Stimulated activated effector memory CD8-positive, alpha-beta T cell treated with anti-CD3 and anti-CD28 coated beads, Interleukin-12 subunit alpha, Interleukin-12 subunit beta, amount 100 ng/mL, for 72 hours (primary cell): Measurements from ENCODE around the gene NDUFS1.
A peak's percentile ranks its signal among the peaks of the same experiment; 100 is the strongest.
"Not testable (repeated sequence)": the region's sequence is repeated elsewhere in the genome, so short reads cannot be mapped to it uniquely, and the experiment has no call there.

Source experiments
- ATAC-seq: fragments of 150-1000 bp; cut with Tn5 transposase; 2 replicates; pipeline ENCODE4 v1.10.0; 2021
- DNase-seq, 2 donors: peaks; one replicate each; pipeline ENCODE4 v3.0.0; 2021 to 2022; ENCODE audit warnings: low spot score in 2 of 2
- H3K27ac Mint-ChIP-seq: one replicate; pipeline ENCODE4 v1.8.0; 2022; ENCODE audit warnings: mild to moderate bottlenecking, mixed read lengths
- H3K36me3 Mint-ChIP-seq: one replicate; pipeline ENCODE4 v1.8.0; 2022; ENCODE audit warnings: mild to moderate bottlenecking, mixed read lengths
- H3K4me1 Mint-ChIP-seq: one replicate; pipeline ENCODE4 v1.8.0; 2022; ENCODE audit warnings: mixed read lengths
- H3K4me3 Mint-ChIP-seq: one replicate; pipeline ENCODE4 v1.8.0; 2022; ENCODE audit warnings: mild to moderate bottlenecking, mixed read lengths
- H3K9me3 Mint-ChIP-seq: one replicate; pipeline ENCODE4 v1.8.0; 2022; ENCODE audit warnings: mixed read lengths

NDUFS1 gene

DNA sequence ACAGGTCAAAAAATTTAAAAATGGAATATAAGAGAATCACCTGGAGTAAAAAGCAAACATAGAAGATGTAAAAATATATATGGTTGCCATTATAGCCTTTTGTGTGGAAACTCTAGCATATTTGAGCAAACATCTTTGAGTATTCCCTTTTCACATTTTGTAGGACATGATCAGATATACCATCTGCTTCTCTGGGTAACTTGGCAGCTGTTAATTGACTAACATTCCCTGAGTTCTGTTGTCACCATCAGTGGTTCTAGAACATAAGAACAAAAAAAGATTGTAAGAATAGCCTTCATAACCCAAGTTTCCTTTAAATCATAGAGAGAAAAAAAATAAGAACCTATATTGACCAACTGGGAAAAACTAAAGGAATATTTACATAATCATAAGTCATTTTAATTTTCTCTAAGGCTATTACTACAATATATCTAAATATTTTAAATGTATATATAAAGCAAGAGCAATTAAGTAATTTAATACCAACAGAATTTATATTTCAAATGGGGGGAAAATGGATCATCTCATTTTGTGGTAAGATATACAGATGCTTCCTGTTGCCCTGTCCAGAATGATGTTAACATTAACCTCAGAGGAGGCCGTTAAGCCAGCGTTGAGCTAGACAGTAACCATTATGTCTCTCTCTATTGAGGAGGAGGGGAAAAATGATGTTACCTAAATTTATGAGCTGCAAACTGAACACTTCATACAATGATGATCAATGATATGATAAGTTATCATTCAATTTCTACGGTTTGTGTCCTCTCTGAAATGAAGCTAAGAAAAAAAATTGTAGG lies 63.5 kb downstream of the NDUFS1 start:
- Mint-ChIP-seq H3K4me3 (no peak overlapping the region), H3K4me1 (no peaks in the 10 kb centered on the region), H3K9me3 (no peaks in the 10 kb centered on the region), H3K27ac (no peak overlapping the region), H3K36me3 (no peaks in the 10 kb centered on the region)
- no peak for ATAC-seq
- DNase-seq: no peak

DNA sequence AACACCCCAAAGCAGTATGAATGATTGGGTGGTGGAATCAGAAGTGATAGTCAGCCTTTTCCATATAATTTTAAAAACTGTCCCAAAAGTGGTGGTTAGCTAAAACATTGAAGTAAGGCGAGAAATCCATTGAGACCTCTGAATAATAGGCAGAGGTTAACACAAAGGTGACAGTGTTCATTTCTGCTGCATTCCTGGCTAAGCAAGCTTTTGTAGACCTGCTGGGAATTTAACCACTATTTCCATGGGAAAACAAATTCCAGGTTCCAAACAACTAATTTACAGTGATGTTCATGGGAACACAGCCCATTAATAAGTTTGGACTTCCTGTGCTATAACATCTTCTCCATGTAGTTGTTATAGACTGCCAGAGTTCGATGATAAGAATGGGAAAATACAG lies 66.9 kb downstream of the NDUFS1 start:
- ATAC-seq (no peak), DNase-seq (no peak)
- H3K4me3 Mint-ChIP-seq: no peak overlapping the region
- H3K36me3 Mint-ChIP-seq: peaks cover 6% of the 10 kb centered on the region
- H3K9me3 Mint-ChIP-seq: no peaks in the 10 kb centered on the region
- no peak overlapping the region for H3K27ac Mint-ChIP-seq
- peaks cover under 1% of the 10 kb centered on the region for H3K4me1 Mint-ChIP-seq

DNA sequence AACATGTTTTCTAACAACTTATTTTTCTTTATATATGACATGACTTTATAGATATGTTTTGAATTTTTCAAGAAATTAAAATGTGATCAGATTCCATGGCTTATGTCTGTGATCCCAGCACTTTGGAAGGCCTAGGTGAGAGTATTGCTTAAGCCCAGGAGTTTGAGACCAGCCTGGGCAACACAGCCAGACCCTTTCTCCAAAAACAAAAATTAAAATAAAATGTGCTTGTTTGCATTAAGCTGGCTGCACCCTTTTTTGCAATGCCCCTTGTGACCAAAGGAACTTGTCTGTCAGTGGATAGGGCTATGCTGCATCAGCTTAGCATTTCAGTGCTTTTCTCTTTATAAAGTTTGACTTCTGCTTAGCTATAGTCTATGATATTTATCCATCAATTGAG lies 71.0 kb downstream of the NDUFS1 start:
- Mint-ChIP-seq H3K9me3 (no peaks in the 10 kb centered on the region), H3K4me3 (peak overlapping the region; percentile 98), H3K27ac (no peak overlapping the region), H3K36me3 (peaks cover 31% of the 10 kb centered on the region), H3K4me1 (peaks cover 20% of the 10 kb centered on the region)
- no peak for ATAC-seq
- no peak for DNase-seq

DNA sequence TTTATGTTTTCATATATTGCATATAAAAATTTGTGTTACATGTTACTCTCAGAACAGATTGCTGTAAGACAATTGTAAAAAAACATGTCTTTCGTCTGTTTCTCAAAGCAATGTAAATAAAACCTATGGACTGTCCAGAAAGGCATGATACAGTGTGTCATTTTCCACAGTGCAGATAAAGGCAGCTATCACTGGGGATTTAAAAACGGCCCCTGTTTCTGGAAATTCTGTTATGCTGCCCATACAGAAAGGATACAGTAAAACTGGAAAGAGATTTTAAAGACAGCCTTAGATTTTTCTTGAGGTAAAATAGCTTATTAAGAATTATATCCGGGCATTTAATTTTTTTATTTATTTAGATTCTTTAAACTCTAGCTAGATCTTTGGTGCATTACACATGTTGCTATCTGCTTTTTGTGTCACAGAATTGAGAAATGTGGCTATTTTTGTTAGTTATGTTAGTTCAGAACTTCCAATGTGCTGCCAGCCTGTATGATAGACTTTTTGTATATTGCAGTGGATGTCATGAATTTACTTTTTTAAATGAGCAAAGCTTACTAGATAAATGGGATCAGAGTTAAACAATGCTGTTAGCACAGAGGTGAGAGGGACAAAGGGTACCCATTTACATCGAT lies 72.4 kb downstream of the NDUFS1 start:
- Mint-ChIP-seq H3K36me3 (peaks cover 31% of the 10 kb centered on the region), H3K4me1 (peaks cover 21% of the 10 kb centered on the region), H3K4me3 (peak overlapping the region; percentile 98), H3K9me3 (no peaks in the 10 kb centered on the region), H3K27ac (peak overlapping the region; percentile 100)
- ATAC-seq (no peak), DNase-seq (no peak)

DNA sequence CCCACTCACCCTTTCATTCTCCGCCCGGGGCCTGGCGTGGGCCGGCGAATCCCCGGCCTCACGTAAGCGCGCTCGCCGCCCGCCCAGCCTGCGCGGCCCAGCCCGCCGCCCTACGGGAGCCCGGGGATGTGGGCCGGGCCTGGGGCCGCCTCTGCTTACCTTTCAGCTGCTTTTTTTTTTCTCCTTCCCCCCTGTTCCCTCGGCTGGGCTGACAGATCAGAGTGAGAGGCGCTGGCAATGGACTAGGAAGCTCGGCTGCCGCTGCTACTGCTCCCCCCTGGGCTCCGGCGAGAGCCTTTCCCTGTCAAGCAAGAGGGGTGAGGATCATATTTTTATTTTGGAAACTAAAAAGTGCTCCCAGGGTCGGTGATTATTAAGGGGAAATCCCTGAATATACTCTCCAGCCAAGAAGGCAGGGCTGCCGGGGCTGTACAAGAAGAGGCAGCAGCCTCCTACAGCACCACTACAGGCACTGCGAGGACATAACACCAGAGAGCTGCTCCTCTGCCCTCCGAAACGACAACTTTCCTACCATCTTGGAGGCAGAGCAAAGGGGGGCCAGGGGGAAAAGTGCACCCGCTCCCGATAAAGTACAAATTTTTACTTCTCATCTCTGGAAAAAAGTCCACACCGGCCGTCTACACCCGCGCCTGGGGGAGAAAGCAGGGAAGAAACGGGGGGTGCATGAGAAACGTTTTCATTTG lies 73.3 kb downstream of the NDUFS1 start, which contains the start of gene INO80D:
Gene INO80D (minus strand): TSS at position 433 of the 704 bp plus-strand sequence. CDS start 23,158 bp downstream, outside the sequence.
- Mint-ChIP-seq H3K9me3 (no peaks in the 10 kb centered on the region), H3K4me3 (peak within 1 kb of the TSS; percentile 98), H3K27ac (peak within 1 kb of the TSS; percentile 100), H3K4me1 (peaks cover 30% of the 10 kb centered on the region), H3K36me3 (peaks cover 31% of the 10 kb centered on the region)
- peak; percentile 95 for ATAC-seq
- DNase-seq: peak in 1 of 2 donors; percentile 88

DNA sequence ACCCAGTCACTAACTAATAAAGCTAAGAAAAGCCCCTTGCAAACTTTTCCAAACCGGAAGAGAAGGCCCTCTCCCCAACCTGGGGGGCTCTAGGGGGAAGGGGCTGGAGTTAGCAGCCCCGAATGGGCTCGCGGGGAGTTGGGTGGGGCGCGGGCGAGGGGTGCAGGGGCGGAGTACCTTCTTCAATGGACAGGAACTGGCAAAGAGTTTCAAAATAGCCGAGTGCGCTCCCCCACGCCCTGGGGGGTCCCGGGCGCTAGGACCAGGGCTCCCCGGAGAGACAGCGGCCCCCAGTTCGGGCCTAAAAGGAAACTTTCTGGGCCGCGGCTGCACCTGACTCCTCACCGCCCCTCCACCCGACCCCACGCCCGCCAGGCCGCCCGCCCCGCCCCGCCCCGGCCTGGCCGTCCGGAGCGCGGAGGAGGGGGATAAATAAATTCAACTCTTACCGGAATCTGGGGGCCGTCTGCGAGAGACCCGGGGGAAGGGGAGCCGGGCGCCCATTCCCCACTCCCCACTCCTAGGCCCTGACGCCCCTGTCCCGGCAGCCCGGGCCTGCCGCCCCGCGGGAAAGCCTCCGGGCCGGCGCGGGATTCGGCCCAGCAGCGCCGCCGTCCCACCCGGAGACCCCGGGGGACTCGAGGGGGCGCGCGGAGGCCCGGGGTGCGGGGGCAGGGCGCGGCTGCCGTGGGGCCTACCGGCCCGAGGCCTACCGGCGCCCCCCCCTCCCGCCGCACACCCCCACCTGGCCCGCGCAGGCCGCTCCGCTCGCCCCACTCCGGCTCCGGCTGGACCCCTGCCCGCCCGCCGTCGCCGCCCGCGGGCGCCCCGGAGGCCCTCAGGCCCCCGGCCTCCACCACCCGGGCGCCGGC lies 74.1 kb downstream of the NDUFS1 start:
- Mint-ChIP-seq H3K36me3 (peaks cover 27% of the 10 kb centered on the region), H3K27ac (peak overlapping the region; percentile 100), H3K4me3 (peak overlapping the region; percentile 98), H3K9me3 (no peaks in the 10 kb centered on the region), H3K4me1 (peaks cover 32% of the 10 kb centered on the region)
- ATAC-seq (peak; percentile 62), DNase-seq (peak; percentile 64 to 83)

DNA sequence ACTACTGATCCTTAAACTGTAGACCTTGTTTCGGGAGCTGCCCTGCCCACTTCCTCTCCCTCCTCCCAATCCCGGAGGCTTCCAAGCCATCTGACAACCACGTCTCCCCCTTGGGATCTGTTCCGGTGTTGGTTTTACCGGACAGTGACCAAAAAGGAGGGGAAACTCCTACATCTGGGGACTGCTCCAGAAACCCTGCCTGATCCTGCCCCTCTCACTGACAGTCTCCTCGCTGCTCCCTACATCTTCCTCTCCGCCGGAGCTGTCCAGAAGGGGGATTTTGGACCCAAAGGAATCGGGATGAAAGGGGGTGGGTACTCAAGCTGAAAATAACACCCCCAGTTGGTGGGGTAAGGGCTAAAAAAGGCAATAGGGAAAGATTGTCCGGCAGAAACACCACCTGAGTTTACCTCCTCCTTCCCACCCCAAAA lies 74.8 kb downstream of the NDUFS1 start:
- peaks cover 39% of the 10 kb centered on the region for H3K4me1 Mint-ChIP-seq
- peak overlapping the region; percentile 99 for H3K27ac Mint-ChIP-seq
- no peaks in the 10 kb centered on the region for H3K9me3 Mint-ChIP-seq
- H3K4me3 Mint-ChIP-seq: peak overlapping the region; percentile 98
- DNase-seq: peak; percentile 9 to 64
- ATAC-seq: no peak
- peaks cover 24% of the 10 kb centered on the region for H3K36me3 Mint-ChIP-seq

DNA sequence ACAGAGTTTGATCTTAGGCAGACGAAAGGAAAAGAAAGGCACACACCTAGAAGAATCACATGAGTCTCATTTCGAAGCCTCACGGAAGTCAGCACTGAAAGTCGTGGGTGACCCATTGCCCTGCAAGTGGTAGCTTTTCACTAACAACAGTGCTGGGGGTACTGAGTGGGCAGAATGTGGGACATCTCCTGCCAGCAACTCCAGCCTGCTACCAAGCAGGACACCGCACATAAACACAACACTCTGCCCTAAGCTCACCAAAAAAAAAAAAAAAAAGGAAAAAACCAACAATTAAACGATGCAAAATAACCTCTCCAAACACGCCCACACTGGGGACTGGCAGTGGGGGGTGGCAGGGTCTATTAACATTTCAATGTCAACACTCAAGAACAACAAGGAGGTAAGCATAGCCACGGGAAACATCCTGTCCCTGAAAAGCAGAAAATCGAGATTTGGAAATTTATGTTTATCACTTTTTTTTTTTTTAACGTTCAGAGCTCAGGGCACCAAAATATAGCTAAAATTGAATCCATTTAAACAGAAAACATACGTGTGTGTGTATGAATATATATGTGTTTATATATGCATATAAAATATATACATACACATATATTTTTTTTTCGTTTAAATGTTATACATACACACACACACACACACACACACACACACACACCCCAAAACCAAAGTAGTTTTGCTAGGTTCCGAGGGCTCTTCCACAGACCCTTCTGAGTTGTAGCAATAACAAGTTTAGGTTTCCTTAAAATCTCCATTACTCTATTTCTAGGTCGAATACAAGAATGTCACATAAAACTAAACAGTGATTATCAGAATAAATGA lies 75.4 kb downstream of the NDUFS1 start:
- H3K27ac Mint-ChIP-seq: peak overlapping the region; percentile 99
- H3K4me1 Mint-ChIP-seq: peaks cover 42% of the 10 kb centered on the region
- H3K9me3 Mint-ChIP-seq: no peaks in the 10 kb centered on the region
- H3K36me3 Mint-ChIP-seq: peaks cover 24% of the 10 kb centered on the region
- DNase-seq (peak in 1 of 2 donors; percentile 58), ATAC-seq (peak; percentile 36)
- H3K4me3 Mint-ChIP-seq: peak overlapping the region; percentile 98

DNA sequence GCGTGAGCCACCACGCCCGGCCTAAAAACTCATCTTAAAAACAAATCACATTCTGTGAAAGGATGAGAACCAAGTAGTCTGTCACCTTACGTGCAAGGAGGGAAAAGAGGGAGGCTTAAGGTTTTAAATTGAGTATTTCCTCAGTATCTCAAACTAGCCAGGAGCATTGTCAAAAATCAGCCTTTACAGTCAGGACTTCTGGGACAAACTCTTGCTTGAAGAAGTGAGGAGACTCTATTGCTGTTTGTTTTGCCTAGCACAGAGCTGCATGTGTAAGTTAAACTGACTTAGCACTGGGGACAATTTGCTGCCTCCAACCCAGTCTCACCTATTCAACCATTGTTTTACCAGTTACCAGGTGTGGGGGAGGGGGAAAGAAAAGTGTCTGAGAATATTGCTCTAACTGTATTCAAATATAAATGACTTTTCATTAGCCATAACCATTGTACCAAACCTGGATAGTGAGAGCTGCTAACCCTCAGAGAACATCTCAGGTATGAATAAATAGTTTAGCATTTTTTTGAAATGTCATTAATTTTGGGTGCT lies 76.9 kb downstream of the NDUFS1 start:
- peaks cover 47% of the 10 kb centered on the region for H3K4me1 Mint-ChIP-seq
- H3K36me3 Mint-ChIP-seq: peaks cover 24% of the 10 kb centered on the region
- H3K4me3 Mint-ChIP-seq: no peak overlapping the region
- DNase-seq (no peak), ATAC-seq (no peak)
- H3K9me3 Mint-ChIP-seq: no peaks in the 10 kb centered on the region
- H3K27ac Mint-ChIP-seq: no peak overlapping the region

DNA sequence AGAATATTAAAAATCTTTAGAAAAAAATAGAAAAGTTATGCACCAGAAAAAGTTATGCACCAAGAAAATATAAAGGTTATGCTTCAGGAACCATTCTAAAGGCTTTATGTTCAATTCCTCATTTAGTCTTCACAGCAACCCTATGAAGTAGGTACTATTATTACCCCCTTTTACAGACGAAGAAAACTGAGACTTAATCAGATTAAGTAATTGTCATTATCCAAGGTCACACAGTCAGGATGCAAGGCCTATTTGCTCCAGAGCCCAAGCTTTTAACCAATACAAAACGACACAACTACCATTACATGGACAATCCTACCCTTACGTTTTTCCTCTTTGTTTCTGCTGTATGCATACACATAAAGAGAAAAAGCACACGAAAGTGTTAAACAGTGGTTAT lies 78.3 kb downstream of the NDUFS1 start:
- peaks cover 42% of the 10 kb centered on the region for H3K4me1 Mint-ChIP-seq
- no peak overlapping the region for H3K27ac Mint-ChIP-seq
- ATAC-seq (no peak), DNase-seq (no peak)
- peaks cover 19% of the 10 kb centered on the region for H3K36me3 Mint-ChIP-seq
- no peak overlapping the region for H3K4me3 Mint-ChIP-seq
- H3K9me3 Mint-ChIP-seq: no peaks in the 10 kb centered on the region

DNA sequence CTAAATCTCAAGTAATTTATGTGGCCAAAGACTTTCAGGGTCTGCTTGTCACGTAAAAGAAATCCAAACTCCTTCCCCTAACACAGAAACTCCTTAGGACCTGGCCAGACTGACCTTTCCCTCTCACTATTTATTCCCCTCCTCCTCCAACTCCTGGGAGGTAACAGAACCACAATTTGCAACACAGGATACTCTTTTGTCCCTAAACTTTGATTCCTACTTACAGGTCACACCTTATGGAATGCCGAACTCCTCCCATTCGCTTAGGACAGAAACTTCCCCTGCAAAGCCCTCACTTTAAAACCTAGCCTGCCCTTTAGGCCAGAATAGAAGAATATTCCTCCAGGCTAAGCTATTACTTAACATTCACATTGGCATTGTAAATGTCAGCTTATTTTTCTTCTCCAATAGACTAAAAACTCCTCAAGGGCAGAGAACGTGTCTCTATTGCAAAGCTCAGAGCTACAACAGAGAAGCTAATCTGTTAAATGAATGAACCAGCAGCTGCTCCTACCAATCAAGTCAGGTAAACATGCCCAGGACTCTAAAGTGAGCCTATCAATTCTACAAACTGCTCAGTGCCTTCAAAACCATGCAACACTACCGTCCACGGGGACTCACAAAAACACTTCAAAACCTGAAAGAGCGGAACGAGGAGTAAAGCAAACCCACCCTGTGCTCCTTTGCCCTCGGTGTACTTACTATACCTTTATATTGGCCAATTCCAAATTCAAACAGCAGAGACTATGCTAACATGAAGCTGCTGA lies 79.4 kb downstream of the NDUFS1 start:
- peaks cover 47% of the 10 kb centered on the region for H3K4me1 Mint-ChIP-seq
- peak overlapping the region; percentile 53 for H3K27ac Mint-ChIP-seq
- H3K36me3 Mint-ChIP-seq: peaks cover 19% of the 10 kb centered on the region
- no peak for ATAC-seq
- no peak overlapping the region for H3K4me3 Mint-ChIP-seq
- H3K9me3 Mint-ChIP-seq: no peaks in the 10 kb centered on the region
- DNase-seq: no peak

DNA sequence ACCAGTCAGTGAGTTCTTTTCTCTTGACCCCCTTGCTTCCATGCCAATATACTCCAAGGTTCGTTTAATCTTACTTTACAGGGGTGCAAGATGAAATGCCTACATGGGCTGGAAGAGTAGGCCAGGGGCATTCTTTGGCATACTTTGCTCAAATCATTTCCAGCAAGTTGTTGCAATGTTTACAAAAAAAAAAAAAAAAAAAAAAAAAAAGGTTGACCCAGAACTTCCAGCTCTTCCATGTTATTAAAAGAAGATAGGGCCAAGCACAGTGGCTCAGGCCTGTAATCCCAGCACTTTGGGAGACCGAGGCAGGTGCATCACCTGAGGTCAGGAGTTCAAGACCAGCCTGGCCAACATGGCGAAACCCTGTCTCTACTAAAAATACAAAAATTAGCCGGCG lies 81.4 kb downstream of the NDUFS1 start:
- not testable (repeated sequence) for ATAC-seq, H3K9me3 Mint-ChIP-seq, DNase-seq, H3K4me3 Mint-ChIP-seq
- peaks cover 19% of the 10 kb centered on the region for H3K36me3 Mint-ChIP-seq
- peaks cover 39% of the 10 kb centered on the region for H3K4me1 Mint-ChIP-seq
- H3K27ac Mint-ChIP-seq: peak overlapping the region; percentile 12

DNA sequence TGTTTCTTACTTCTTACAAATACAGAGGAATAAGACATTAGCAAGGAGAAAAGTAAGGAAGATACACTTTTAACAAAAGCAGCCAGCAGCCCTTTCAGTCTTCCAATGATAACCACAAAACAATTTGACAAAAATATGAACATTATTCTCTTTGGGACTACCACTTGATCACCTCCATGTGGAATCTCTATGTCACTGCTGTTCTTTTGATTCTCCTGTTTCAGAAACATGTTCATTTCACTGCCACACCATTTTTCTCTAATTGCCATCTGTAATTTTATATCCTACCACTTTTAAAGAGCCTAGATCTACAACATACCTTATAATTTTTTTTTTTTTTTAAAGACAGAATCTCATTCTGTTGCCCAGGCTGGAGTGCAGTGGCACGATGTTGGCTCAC lies 84.1 kb downstream of the NDUFS1 start:
- peaks cover 40% of the 10 kb centered on the region for H3K4me1 Mint-ChIP-seq
- H3K27ac Mint-ChIP-seq: no peak overlapping the region
- H3K36me3 Mint-ChIP-seq: peaks cover 19% of the 10 kb centered on the region

More for the DNA sequence above, 84.1 kb downstream of the NDUFS1 start:
- ATAC-seq (no peak), DNase-seq (no peak)
- Mint-ChIP-seq H3K4me3 (no peak overlapping the region), H3K9me3 (no peaks in the 10 kb centered on the region)
